HepG2 (cell line): ENCODE results near the gene PRR19. TPM values are rescaled to one million over a fixed set of nuclear protein-coding genes. Genes with fewer than 3 reads are reported as not detected.
A peak's percentile ranks its signal among the peaks of the same experiment; 100 is the strongest.

Experiments used
- ATAC-seq: fragments of 200-7000 bp; cut with Tn5 transposase; 3 replicates; pipeline ENCODE4 v1.9.1; 2020; ENCODE audit warnings: mild to moderate bottlenecking, moderate library complexity
- BruUV-seq: library from RNA; stranded (reverse); fragments of 400-500 nt; replicated peaks from 2 replicates; lab custom pipeline; 2021; lab: Mats Ljungman, UMichigan
- CTCF ChIA-PET: fragments of 300-600 bp; formaldehyde crosslinking; extraction: SDS; loops from one replicate; lab custom pipeline; 2021; ENCODE audit warnings: low total read pairs, inconsistent platforms, low intra/inter-chr PET ratio; lab: Yijun Ruan, JAX
- POLR2A ChIA-PET: fragments of 350-600 bp; sonication (Branson Sonifier 250); formaldehyde crosslinking; loops from one replicate; lab custom pipeline; 2020; ENCODE audit warnings: antibody characterized with exemption, inconsistent platforms; lab: Yijun Ruan, JAX
- DNase-seq: peaks from one replicate; pipeline ENCODE4 v3.0.0-alpha.2; 2015; ENCODE audit warnings: low spot score
- FAIRE-seq: peaks from 3 replicates; lab custom pipeline; 2011; peaks lifted over from hg19 to GRCh38; lab: Jason Lieb, UNC
- H2AFZ ChIP-seq: one replicate; pipeline ENCODE4 v1.6.1; 2011; ENCODE audit warnings: low read length, inconsistent platforms
- H3K27ac ChIP-seq: fragments of 300-600 bp; 3 replicates; pipeline ENCODE4 v1.8.0; 2011; ENCODE audit warnings: mixed run types, mild to moderate bottlenecking, mixed read lengths, low read length, inconsistent platforms; ENCODE audit not compliant: insufficient read depth; ENCODE audit errors: extremely low read length
- H3K27me3 ChIP-seq, 2 experiments: fragments of 200-600 bp in 1 of 2; 2 replicates in 1 of 2; 3 replicates in 1 of 2; pipeline versions ENCODE4 v1.6.0 to v1.8.0; 2011; ENCODE audit warnings: low read length in 2 of 2, mild to moderate bottlenecking in 2 of 2, moderate library complexity in 2 of 2, inconsistent platforms in 1 of 2; ENCODE audit not compliant: insufficient read depth in 2 of 2, control insufficient read depth in 1 of 2
- H3K36me3 ChIP-seq, 2 experiments: fragments of 200-600 bp in 1 of 2; replicated peaks in 1 of 2; 2 replicates in 1 of 2; 3 replicates in 1 of 2; pipeline versions ENCODE4 v1.5.1 to v1.8.0; 2011; ENCODE audit warnings: low read length in 2 of 2, inconsistent platforms in 1 of 2; ENCODE audit not compliant: insufficient read depth in 2 of 2, control insufficient read depth in 1 of 2
- H3K4me1 ChIP-seq: 2 replicates; pipeline ENCODE4 v1.5.1; 2012; ENCODE audit warnings: low read length, inconsistent platforms; ENCODE audit not compliant: insufficient read depth
- H3K4me2 ChIP-seq: 2 replicates; pipeline ENCODE4 v1.6.0; 2011; ENCODE audit warnings: low read depth, low read length, inconsistent platforms
- H3K4me3 ChIP-seq, 3 experiments: fragments of 200-600 bp in 1 of 3; sonication (generic), shearing (Covaris generic) in 1 of 3; replicated peaks in 1 of 3; 2 replicates each; pipeline ENCODE4 v1.5.1; 2011 to 2016; ENCODE audit warnings: low read length in 3 of 3, inconsistent platforms in 2 of 3, low read depth in 2 of 3, mild to moderate bottlenecking in 2 of 3, control low read depth in 1 of 3, mixed read lengths in 1 of 3; ENCODE audit not compliant: insufficient read depth in 1 of 3
- H3K79me2 ChIP-seq: one replicate; pipeline ENCODE4 v1.6.1; 2011; ENCODE audit warnings: low read length, inconsistent platforms; ENCODE audit not compliant: insufficient read depth
- H3K9ac ChIP-seq: 2 replicates; pipeline ENCODE4 v1.6.0; 2011; ENCODE audit warnings: mild to moderate bottlenecking, low read depth, low read length, inconsistent platforms; ENCODE audit not compliant: insufficient read depth
- H3K9me3 ChIP-seq: 2 replicates; pipeline ENCODE4 v1.5.1; 2012; ENCODE audit warnings: mild to moderate bottlenecking, low read length
- H4K20me1 ChIP-seq: 2 replicates; pipeline ENCODE4 v1.6.0; 2011; ENCODE audit warnings: inconsistent platforms, mild to moderate bottlenecking, low read length, moderate library complexity; ENCODE audit not compliant: insufficient read depth
- CREBL2 ChIP-seq: sonication (generic); formaldehyde crosslinking; IDR thresholded peaks from 2 replicates; pipeline ENCODE4 v1.8.1; 2023; ENCODE audit warnings: missing genetic modification reagents, mild to moderate bottlenecking, borderline replicate concordance
- JUND ChIP-seq: sonication (generic); formaldehyde crosslinking; IDR thresholded peaks from 2 replicates; pipeline ENCODE4 v1.8.0; 2022; ENCODE audit warnings: mild to moderate bottlenecking, missing genetic modification reagents
- RAD51 ChIP-seq: fragments of 450-650 bp; IDR thresholded peaks from 2 replicates; pipeline ENCODE4 v1.6.1; 2016; ENCODE audit warnings: borderline replicate concordance
- TBX2 ChIP-seq: sonication (generic); formaldehyde crosslinking; IDR thresholded peaks from 2 replicates; pipeline ENCODE4 v1.5.0; 2020; ENCODE audit warnings: missing genetic modification reagents, mild to moderate bottlenecking, borderline replicate concordance
- ZFP36L1 ChIP-seq: sonication (generic); formaldehyde crosslinking; IDR thresholded peaks from 2 replicates; pipeline ENCODE4 v1.8.0; 2022; ENCODE audit warnings: mild to moderate bottlenecking, missing genetic modification reagents, moderate library complexity
- ZNF430 ChIP-seq: sonication (generic); formaldehyde crosslinking; IDR thresholded peaks from 2 replicates; pipeline ENCODE4 v1.9.0; 2021; ENCODE audit warnings: mild to moderate bottlenecking, missing genetic modification reagents
- WGBS: methylation state at CpG from one replicate; pipeline ENCODE4 v1.1.6; 2017; ENCODE audit warnings: low lambda C conversion rate; 5-methylcytosine and 5-hydroxymethylcytosine counted together
- in situ Hi-C: cut with HindIII; loops from 2 replicates; pipeline ENCODE4 v1.10.0; 2017; ENCODE audit warnings: low pct_unique_long_range_greater_than_20kb; ENCODE audit not compliant: extremely low pct_ligation_motif_present
- intact Hi-C: fragments of 100-400 bp; cut with micrococcal nuclease; formaldehyde crosslinking; loops from one replicate; pipeline ENCODE4 v1.10.0; 2022; ENCODE audit not compliant: unreplicated experiment
- polyA plus RNA-seq, 8 experiments: library from polyadenylated mRNA; depleted of rRNA in 3 of 8; stranded (reverse) in 7 of 8; unstranded in 1 of 8; fragments of >200 nt; fragmentation: Illumina TruSeq in 4 of 8; extraction: Trizol in 4 of 8; gene quantifications; 2 replicates each; pipeline versions ENCODE4 v1.2.1 to v1.2.3, GENCODE V29; 2011 to 2016; ENCODE audit warnings: low read depth in 4 of 8, missing spikeins in 1 of 8, mixed read lengths in 1 of 8; ENCODE audit not compliant: insufficient read depth in 1 of 8
- total RNA-seq, 5 experiments: library from RNA; depleted of rRNA; stranded (reverse); fragments of >200 nt; fragmentation: Illumina TruSeq; extraction: Trizol; gene quantifications; 2 replicates each; pipeline ENCODE4 v1.2.3, GENCODE V29; 2016; ENCODE audit warnings: low read depth in 1 of 5
- TF ChIP-seq, protein P1 (sequence below): sonication (generic); formaldehyde crosslinking; IDR thresholded peaks from 2 replicates; pipeline ENCODE4 v1.8.0; 2022; ENCODE audit warnings: mild to moderate bottlenecking, missing genetic modification reagents, moderate library complexity
- TF ChIP-seq, protein P2 (sequence below): sonication (generic); formaldehyde crosslinking; IDR thresholded peaks from 2 replicates; pipeline ENCODE4 v1.5.0; 2020; ENCODE audit warnings: mild to moderate bottlenecking, missing genetic modification reagents
- TF ChIP-seq, protein P3 (sequence below): IDR thresholded peaks from 2 replicates; pipeline ENCODE4 v1.6.1; 2016; ENCODE audit warnings: missing genetic modification reagents, missing compliant biosample characterization
- TF ChIP-seq, protein P4 (sequence below): IDR thresholded peaks from 2 replicates; pipeline ENCODE4 v1.6.1; 2012; ENCODE audit warnings: low read length, improper control_type of control experiment
- TF ChIP-seq, protein P5 (sequence below): sonication (generic); formaldehyde crosslinking; IDR thresholded peaks from 2 replicates; pipeline ENCODE4 v1.5.0; 2020; ENCODE audit warnings: missing genetic modification reagents
- TF ChIP-seq, protein P6 (sequence below): fragments of 450-650 bp; IDR thresholded peaks from 2 replicates; pipeline ENCODE4 v1.6.1; 2017; ENCODE audit warnings: mild to moderate bottlenecking

The PRR19 gene
- total and polyA plus RNA-seq, 2 of the 13 experiments (the other 11 are each of a cell fraction or from before 2014, with no cell fraction given), result 0.21 to 0.33 TPM

DNA sequence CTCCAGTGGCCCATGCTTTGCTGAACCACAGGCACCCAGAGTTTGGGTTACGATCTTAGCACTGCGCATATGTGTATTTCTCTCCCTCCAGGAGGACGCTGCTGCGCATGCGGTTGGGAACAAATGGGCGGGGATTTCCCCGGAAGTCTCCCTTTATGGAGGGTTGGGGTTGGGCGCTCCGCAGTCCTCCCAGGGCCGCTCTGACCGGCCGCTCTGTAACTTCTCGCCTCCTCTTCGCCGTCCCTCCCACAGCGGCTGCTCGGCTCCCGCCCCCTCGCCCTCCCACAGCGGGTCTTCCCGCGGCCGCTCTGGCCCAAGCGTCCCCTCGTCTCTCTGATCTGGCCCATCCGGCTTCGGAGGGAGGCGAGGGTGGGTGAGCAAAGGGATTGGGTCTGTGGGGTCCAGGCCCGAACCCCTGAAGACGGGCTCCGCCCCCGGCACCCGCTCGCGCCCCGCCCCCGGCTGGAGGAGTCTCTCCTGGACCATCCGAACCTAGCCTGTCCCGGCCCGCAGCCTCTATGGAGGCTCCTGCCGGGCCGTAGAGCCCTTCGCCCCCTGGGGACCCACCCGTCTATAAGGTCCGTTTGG, 23.5 kb downstream of the PRR19 start, which contains the start of gene MEGF8:
MEGF8 (plus strand) TSS at position 328 of the 588 bp plus-strand sequence. CDS start 609 bp downstream, outside the sequence.
- Histone ChIP-seq H3K36me3 (no peaks in the 10 kb centered on the region), H3K4me3 (peak within 1 kb of the TSS; percentile 89 to 92 (median 92)), H3K9ac (peak within 1 kb of the TSS; percentile 81), H2AFZ (no peak within 1 kb of the TSS), H3K27ac (peak within 1 kb of the TSS; percentile 63), H3K9me3 (no peaks in the 10 kb centered on the region), H3K79me2 (peaks cover 17% of the 10 kb centered on the region), H4K20me1 (no peaks in the 10 kb centered on the region), H3K4me2 (peak within 1 kb of the TSS; percentile 98), H3K27me3 (peaks cover 0 to 6% of the 10 kb centered on the region in 2 experiments; a peak in 1 of 5 replicates), H3K4me1 (peaks cover 24% of the 10 kb centered on the region)
- intact Hi-C loops (loop anchor here (1.0 to 2.0 kb wide), 2 partner anchors 8 to 23 kb away; partner anchors contain the start of genes PAFAH1B3 and PRR19), in situ Hi-C loops (no loop called here)
- WGBS, result 0% methylated on average over 3 of the region's 45 CpGs
- FAIRE-seq (peak; percentile 99), ATAC-seq (peak; percentile 95), DNase-seq (peak; percentile 97)
- BruUV-seq, result no TSS peak
- POLR2A ChIA-PET, result no interaction called here
- CTCF ChIA-PET, result interaction anchor here (0.8 to 1.5 kb wide), 3 partner anchors 35 to 217 kb away, joined by 4 to 7 read pairs (median 4); no protein-coding TSS in a partner anchor
- TF ChIP-seq, protein P1, sequence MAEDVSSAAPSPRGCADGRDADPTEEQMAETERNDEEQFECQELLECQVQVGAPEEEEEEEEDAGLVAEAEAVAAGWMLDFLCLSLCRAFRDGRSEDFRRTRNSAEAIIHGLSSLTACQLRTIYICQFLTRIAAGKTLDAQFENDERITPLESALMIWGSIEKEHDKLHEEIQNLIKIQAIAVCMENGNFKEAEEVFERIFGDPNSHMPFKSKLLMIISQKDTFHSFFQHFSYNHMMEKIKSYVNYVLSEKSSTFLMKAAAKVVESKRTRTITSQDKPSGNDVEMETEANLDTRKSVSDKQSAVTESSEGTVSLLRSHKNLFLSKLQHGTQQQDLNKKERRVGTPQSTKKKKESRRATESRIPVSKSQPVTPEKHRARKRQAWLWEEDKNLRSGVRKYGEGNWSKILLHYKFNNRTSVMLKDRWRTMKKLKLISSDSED (CRISPR knock-in tag), result no peak
- TF ChIP-seq, protein P2, sequence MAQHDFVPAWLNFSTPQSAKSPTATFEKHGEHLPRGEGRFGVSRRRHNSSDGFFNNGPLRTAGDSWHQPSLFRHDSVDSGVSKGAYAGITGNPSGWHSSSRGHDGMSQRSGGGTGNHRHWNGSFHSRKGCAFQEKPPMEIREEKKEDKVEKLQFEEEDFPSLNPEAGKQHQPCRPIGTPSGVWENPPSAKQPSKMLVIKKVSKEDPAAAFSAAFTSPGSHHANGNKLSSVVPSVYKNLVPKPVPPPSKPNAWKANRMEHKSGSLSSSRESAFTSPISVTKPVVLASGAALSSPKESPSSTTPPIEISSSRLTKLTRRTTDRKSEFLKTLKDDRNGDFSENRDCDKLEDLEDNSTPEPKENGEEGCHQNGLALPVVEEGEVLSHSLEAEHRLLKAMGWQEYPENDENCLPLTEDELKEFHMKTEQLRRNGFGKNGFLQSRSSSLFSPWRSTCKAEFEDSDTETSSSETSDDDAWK (CRISPR knock-in tag), result no peak
- TF ChIP-seq JUND (CRISPR knock-in tag) (no peak), RAD51 (no peak), TBX2 (CRISPR knock-in tag) (no peak; the same call in 1 of the 2 replicates), ZFP36L1 (CRISPR knock-in tag) (0 out of 2 replicates have a peak, but pooled peaks have one; percentile 41), ZNF430 (no peak; the same call in 1 of the 2 replicates), CREBL2 (0 out of 2 replicates have a peak, but pooled peaks have one; percentile 25)
- TF ChIP-seq, protein P3, sequence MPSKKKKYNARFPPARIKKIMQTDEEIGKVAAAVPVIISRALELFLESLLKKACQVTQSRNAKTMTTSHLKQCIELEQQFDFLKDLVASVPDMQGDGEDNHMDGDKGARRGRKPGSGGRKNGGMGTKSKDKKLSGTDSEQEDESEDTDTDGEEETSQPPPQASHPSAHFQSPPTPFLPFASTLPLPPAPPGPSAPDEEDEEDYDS (CRISPR knock-in tag), result peak; percentile 55; the same call in 1 of the 2 replicates
- TF ChIP-seq, protein P4, sequence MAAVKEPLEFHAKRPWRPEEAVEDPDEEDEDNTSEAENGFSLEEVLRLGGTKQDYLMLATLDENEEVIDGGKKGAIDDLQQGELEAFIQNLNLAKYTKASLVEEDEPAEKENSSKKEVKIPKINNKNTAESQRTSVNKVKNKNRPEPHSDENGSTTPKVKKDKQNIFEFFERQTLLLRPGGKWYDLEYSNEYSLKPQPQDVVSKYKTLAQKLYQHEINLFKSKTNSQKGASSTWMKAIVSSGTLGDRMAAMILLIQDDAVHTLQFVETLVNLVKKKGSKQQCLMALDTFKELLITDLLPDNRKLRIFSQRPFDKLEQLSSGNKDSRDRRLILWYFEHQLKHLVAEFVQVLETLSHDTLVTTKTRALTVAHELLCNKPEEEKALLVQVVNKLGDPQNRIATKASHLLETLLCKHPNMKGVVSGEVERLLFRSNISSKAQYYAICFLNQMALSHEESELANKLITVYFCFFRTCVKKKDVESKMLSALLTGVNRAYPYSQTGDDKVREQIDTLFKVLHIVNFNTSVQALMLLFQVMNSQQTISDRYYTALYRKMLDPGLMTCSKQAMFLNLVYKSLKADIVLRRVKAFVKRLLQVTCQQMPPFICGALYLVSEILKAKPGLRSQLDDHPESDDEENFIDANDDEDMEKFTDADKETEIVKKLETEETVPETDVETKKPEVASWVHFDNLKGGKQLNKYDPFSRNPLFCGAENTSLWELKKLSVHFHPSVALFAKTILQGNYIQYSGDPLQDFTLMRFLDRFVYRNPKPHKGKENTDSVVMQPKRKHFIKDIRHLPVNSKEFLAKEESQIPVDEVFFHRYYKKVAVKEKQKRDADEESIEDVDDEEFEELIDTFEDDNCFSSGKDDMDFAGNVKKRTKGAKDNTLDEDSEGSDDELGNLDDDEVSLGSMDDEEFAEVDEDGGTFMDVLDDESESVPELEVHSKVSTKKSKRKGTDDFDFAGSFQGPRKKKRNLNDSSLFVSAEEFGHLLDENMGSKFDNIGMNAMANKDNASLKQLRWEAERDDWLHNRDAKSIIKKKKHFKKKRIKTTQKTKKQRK, result no peak
- TF ChIP-seq, protein P5, sequence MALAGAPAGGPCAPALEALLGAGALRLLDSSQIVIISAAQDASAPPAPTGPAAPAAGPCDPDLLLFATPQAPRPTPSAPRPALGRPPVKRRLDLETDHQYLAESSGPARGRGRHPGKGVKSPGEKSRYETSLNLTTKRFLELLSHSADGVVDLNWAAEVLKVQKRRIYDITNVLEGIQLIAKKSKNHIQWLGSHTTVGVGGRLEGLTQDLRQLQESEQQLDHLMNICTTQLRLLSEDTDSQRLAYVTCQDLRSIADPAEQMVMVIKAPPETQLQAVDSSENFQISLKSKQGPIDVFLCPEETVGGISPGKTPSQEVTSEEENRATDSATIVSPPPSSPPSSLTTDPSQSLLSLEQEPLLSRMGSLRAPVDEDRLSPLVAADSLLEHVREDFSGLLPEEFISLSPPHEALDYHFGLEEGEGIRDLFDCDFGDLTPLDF (CRISPR knock-in tag), result no peak
- TF ChIP-seq, protein P6, sequence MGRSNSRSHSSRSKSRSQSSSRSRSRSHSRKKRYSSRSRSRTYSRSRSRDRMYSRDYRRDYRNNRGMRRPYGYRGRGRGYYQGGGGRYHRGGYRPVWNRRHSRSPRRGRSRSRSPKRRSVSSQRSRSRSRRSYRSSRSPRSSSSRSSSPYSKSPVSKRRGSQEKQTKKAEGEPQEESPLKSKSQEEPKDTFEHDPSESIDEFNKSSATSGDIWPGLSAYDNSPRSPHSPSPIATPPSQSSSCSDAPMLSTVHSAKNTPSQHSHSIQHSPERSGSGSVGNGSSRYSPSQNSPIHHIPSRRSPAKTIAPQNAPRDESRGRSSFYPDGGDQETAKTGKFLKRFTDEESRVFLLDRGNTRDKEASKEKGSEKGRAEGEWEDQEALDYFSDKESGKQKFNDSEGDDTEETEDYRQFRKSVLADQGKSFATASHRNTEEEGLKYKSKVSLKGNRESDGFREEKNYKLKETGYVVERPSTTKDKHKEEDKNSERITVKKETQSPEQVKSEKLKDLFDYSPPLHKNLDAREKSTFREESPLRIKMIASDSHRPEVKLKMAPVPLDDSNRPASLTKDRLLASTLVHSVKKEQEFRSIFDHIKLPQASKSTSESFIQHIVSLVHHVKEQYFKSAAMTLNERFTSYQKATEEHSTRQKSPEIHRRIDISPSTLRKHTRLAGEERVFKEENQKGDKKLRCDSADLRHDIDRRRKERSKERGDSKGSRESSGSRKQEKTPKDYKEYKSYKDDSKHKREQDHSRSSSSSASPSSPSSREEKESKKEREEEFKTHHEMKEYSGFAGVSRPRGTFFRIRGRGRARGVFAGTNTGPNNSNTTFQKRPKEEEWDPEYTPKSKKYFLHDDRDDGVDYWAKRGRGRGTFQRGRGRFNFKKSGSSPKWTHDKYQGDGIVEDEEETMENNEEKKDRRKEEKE, result no peak
